GM12878 (cell line): ENCODE results near the gene SIDT2. TPM values are rescaled to one million over a fixed set of nuclear protein-coding genes. Genes with fewer than 3 reads are reported as not detected.
A peak's percentile ranks its signal among the peaks of the same experiment; 100 is the strongest.

ENCODE experiments used
- ATAC-seq: fragments of 200-7000 bp; cut with Tn5 transposase; 3 replicates; pipeline ENCODE4 v1.9.1; 2020; ENCODE audit warnings: mild to moderate bottlenecking, moderate library complexity
- BruUV-seq: library from RNA; stranded (reverse); fragments of 400-500 nt; replicated peaks from 2 replicates; lab custom pipeline; 2021; lab: Mats Ljungman, UMichigan
- CTCF ChIA-PET: fragments of 300-600 bp; sonication (Branson Sonifier 250); formaldehyde crosslinking; extraction: SDS; loops from one replicate; lab custom pipeline; 2021; ENCODE audit warnings: inconsistent platforms; lab: Yijun Ruan, JAX
- POLR2A ChIA-PET: fragments of 350-600 bp; formaldehyde crosslinking; extraction: SDS; loops from one replicate; lab custom pipeline; 2021; ENCODE audit warnings: inconsistent platforms; lab: Charles Lee
- RAD21 ChIA-PET: fragments of 300-600 bp; sonication (Branson Sonifier 250); formaldehyde crosslinking; loops from one replicate; lab custom pipeline; 2023; ENCODE audit warnings: antibody characterized with exemption; ENCODE audit not compliant: unreplicated experiment; lab: Charles Lee
- SMC1A ChIA-PET: fragments of 300-600 bp; sonication (Branson Sonifier 250); formaldehyde crosslinking; loops from one replicate; lab custom pipeline; 2023; ENCODE audit not compliant: unreplicated experiment, uncharacterized antibody; lab: Charles Lee
- DNase-seq: peaks from one replicate; pipeline ENCODE4 v3.0.0-alpha.2; 2011; ENCODE audit warnings: low read depth, low spot score
- FAIRE-seq: peaks from 3 replicates; lab custom pipeline; 2011; peaks lifted over from hg19 to GRCh38; lab: Jason Lieb, UNC
- H2AFZ ChIP-seq: 2 replicates; pipeline ENCODE4 v1.6.0; 2011; ENCODE audit warnings: low read depth, low read length, control low read depth; ENCODE audit not compliant: control insufficient read depth
- H3K27ac ChIP-seq: 2 replicates; pipeline ENCODE4 v1.5.1; 2011; ENCODE audit warnings: control low read depth; ENCODE audit not compliant: control insufficient read depth, insufficient read depth
- H3K27me3 ChIP-seq, 2 experiments: replicated peaks in 1 of 2; 2 replicates each; pipeline versions ENCODE4 v1.6.0 to v1.6.1; 2011; ENCODE audit warnings: low read length in 1 of 2; ENCODE audit not compliant: control insufficient read depth in 2 of 2, insufficient read depth in 2 of 2
- H3K36me3 ChIP-seq, 2 experiments: 2 replicates each; pipeline ENCODE4 v1.5.1; 2011; ENCODE audit warnings: low read length in 1 of 2; ENCODE audit not compliant: control insufficient read depth in 2 of 2, insufficient read depth in 2 of 2
- H3K4me1 ChIP-seq: 2 replicates; pipeline ENCODE4 v1.6.1; 2011; ENCODE audit warnings: mild to moderate bottlenecking, low read length, moderate library complexity, mixed read lengths; ENCODE audit not compliant: control insufficient read depth, insufficient read depth
- H3K4me2 ChIP-seq: 2 replicates; pipeline ENCODE4 v1.6.0; 2011; ENCODE audit warnings: control low read depth; ENCODE audit not compliant: control insufficient read depth, insufficient read depth
- H3K4me3 ChIP-seq: fragments of 200-600 bp; sonication (generic); 2 replicates; pipeline ENCODE4 v1.5.1; 2016
- H3K79me2 ChIP-seq: 2 replicates; pipeline ENCODE4 v1.6.0; 2011; ENCODE audit warnings: low read length; ENCODE audit not compliant: control insufficient read depth, insufficient read depth
- H3K9ac ChIP-seq: 2 replicates; pipeline ENCODE4 v1.8.0; 2011; ENCODE audit warnings: low read length, control low read depth, mixed read lengths; ENCODE audit not compliant: control insufficient read depth, insufficient read depth
- H3K9me3 ChIP-seq: replicated peaks from 3 replicates; pipeline ENCODE4 v1.5.1; 2011; ENCODE audit warnings: mild to moderate bottlenecking, low read length; ENCODE audit not compliant: control insufficient read depth, insufficient read depth
- H4K20me1 ChIP-seq: 2 replicates; pipeline ENCODE4 v1.6.0; 2011; ENCODE audit not compliant: control insufficient read depth, insufficient read depth
- ASH2L ChIP-seq: fragments of 300-600, 200-600 bp; sonication (generic); IDR thresholded peaks from 2 replicates; pipeline ENCODE4 v1.6.1; 2017; ENCODE audit warnings: low read depth, mild to moderate bottlenecking, borderline replicate concordance
- BACH1 ChIP-seq: fragments of 450-650 bp; IDR thresholded peaks from 2 replicates; pipeline ENCODE4 v1.6.1; 2017; ENCODE audit warnings: mild to moderate bottlenecking, borderline replicate concordance
- DPF2 ChIP-seq: fragments of 450-650 bp; IDR thresholded peaks from 2 replicates; pipeline ENCODE4 v1.6.1; 2017; ENCODE audit warnings: mild to moderate bottlenecking
- IKZF2 ChIP-seq, 2 experiments: fragments of 450-650 bp; IDR thresholded peaks; 2 replicates each; pipeline ENCODE4 v1.6.1; 2017; ENCODE audit warnings: mild to moderate bottlenecking in 2 of 2, moderate library complexity in 2 of 2
- PML ChIP-seq: IDR thresholded peaks from 2 replicates; pipeline ENCODE4 v1.6.1; 2012; ENCODE audit warnings: low read length, inconsistent platforms
- SP1 ChIP-seq: IDR thresholded peaks from one replicate; pipeline ENCODE4 v1.6.1; 2011; ENCODE audit warnings: low read depth, low read length
- ZBED1 ChIP-seq: IDR thresholded peaks from 2 replicates; pipeline ENCODE4 v1.6.1; 2016; ENCODE audit warnings: borderline replicate concordance
- ZNF622 ChIP-seq: fragments of 450-650 bp; IDR thresholded peaks from 2 replicates; pipeline ENCODE4 v1.6.1; 2017; ENCODE audit warnings: mild to moderate bottlenecking, inconsistent platforms
- WGBS: methylation state at CpG from one replicate; pipeline ENCODE4 v1.1.6; 2016; ENCODE audit warnings: low lambda C conversion rate; ENCODE audit not compliant: insufficient replicate concordance, insufficient coverage; ENCODE audit errors: missing lambda C conversion rate; 5-methylcytosine and 5-hydroxymethylcytosine counted together
- in situ Hi-C: fragments of 300-500 bp; cut with MboI; formaldehyde crosslinking; loops from 9 replicates; pipeline ENCODE4 v1.14.3; 2018; ENCODE audit warnings: mixed read lengths
- intact Hi-C: fragments of 100-400 bp; cut with micrococcal nuclease; formaldehyde crosslinking; loops from one replicate; pipeline ENCODE4 v1.14.2; 2022; ENCODE audit not compliant: unreplicated experiment
- polyA plus RNA-seq, 11 experiments: library from polyadenylated mRNA; depleted of rRNA in 4 of 11; unstranded in 6 of 11; stranded (reverse) in 5 of 11; fragments of >200 nt; fragmentation: Nextera tagmentation in 4 of 11; fragmentation: Illumina TruSeq in 1 of 11; extraction: Ambion mirVana in 4 of 11; extraction: Trizol in 1 of 11; gene quantifications; 1 replicate in 1 of 11; 2 replicates in 10 of 11; pipeline versions ENCODE4 v1.2.1 to v1.2.3, GENCODE V29; 2011 to 2016; ENCODE audit warnings: inconsistent platforms in 2 of 11, missing spikeins in 2 of 11, low read depth in 1 of 11
- total RNA-seq, 4 experiments: library from RNA; depleted of rRNA in 3 of 4; stranded (reverse); fragments of >200 nt in 3 of 4; fragmentation: Illumina TruSeq in 1 of 4; extraction: Trizol in 1 of 4; gene quantifications; 2 replicates each; pipeline versions ENCODE4 v1.2.1 to v1.2.3, GENCODE V29; 2013 to 2021
- TF ChIP-seq, protein P1 (sequence below): fragments of 450-650 bp; IDR thresholded peaks from 2 replicates; pipeline ENCODE4 v1.6.1; 2017; ENCODE audit warnings: borderline replicate concordance
- TF ChIP-seq, protein P2 (sequence below): IDR thresholded peaks from 2 replicates; pipeline ENCODE4 v1.6.1; 2011; ENCODE audit warnings: low read depth, low read length, improper control_type of control experiment, borderline replicate concordance
- TF ChIP-seq, protein P3 (sequence below): IDR thresholded peaks from 2 replicates; pipeline ENCODE4 v1.6.1; 2012; ENCODE audit warnings: improper control_type of control experiment, low read depth, low read length; ENCODE audit not compliant: insufficient replicate concordance

The SIDT2 gene
- total and polyA plus RNA-seq, 10 of the 15 experiments (the other 5 are each of a cell fraction or from before 2014, with no cell fraction given): 4.9 to 23.9 (median 10.3) TPM

DNA sequence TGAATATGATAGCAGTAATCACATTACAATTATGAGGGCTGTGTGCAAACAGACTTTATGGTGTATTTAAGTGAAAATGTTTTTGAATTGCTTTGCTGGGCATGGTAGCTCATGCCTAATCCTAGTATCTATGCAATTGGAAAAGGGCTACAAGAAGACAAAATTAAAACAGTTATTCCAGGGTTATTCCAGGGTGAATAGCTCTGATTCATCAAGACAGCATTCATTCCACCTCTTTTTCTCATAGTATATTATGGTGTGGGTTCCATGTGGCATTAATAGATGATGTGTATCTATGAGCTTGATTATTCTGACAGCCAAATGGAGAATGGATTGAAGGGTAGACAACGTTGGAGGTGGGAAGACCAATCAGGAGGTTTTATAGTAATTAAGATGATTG, 12.1 kb upstream of the SIDT2 start (continued):
- TF ChIP-seq ZNF622: no peak

DNA sequence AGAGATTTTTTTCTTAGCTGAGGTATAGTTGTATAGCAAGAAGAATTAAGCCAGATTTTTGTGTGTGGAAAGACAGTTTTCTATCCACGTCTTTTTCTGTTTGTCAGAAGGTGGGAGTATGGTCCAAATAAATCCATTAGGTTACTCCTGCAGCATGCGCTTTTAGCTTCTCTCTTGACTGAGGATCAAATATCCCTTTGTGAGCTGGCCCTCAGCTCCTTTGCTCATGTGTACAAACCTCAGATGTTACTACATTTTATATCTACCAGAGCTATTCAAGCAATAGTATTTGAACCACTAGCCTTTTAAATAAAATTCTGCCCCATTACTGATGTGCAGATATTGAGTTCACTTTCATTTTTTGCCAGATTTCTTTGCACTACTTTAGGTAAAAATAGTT, 8.8 kb upstream of the SIDT2 start:
- TSS peak; percentile 16 for BruUV-seq
- H3K27me3 ChIP-seq: no peaks in the 10 kb centered on the region
- no peak overlapping the region for H3K4me3 ChIP-seq
- DNase-seq: no peak
- ChIA-PET RAD21 (interaction anchor here (1.0 kb wide), 1 partner anchor 10 kb away, joined by 3 read pairs; no protein-coding TSS in a partner anchor), POLR2A (interaction anchor here (1.0 kb wide), 1 partner anchor 9 kb away, joined by 3 read pairs; no protein-coding TSS in a partner anchor), SMC1A (interaction anchor here (1.1 to 2.3 kb wide), 4 partner anchors 8 to 24 kb away, joined by 4 to 15 read pairs (median 7); partner anchors contain the start of gene SIDT2), CTCF (interaction anchor here (1.0 to 5.1 kb wide), 3 partner anchors 12 to 56 kb away, joined by 3 to 44 read pairs (median 3); no protein-coding TSS in a partner anchor)
- ATAC-seq: no peak
- H3K9ac ChIP-seq: no peak overlapping the region
- FAIRE-seq: no peak
- in situ Hi-C loops: no loop called here
- H2AFZ ChIP-seq: no peak overlapping the region
- peaks cover 6 to 21% of the 10 kb centered on the region in 2 experiments for H3K36me3 ChIP-seq
- no peaks in the 10 kb centered on the region for H3K4me1 ChIP-seq
- no peaks in the 10 kb centered on the region for H4K20me1 ChIP-seq
- no peak overlapping the region for H3K4me2 ChIP-seq
- WGBS: 97% methylated on average over 2 of the region's 2 CpGs
- TF ChIP-seq DPF2 (no peak), ASH2L (no peak), SP1 (no peak), IKZF2 (IDR thresholded peaks at IDR 0.05) (no peak), BACH1 (no peak), PML (no peak), ZBED1 (no peak)
- TF ChIP-seq, protein P1, sequence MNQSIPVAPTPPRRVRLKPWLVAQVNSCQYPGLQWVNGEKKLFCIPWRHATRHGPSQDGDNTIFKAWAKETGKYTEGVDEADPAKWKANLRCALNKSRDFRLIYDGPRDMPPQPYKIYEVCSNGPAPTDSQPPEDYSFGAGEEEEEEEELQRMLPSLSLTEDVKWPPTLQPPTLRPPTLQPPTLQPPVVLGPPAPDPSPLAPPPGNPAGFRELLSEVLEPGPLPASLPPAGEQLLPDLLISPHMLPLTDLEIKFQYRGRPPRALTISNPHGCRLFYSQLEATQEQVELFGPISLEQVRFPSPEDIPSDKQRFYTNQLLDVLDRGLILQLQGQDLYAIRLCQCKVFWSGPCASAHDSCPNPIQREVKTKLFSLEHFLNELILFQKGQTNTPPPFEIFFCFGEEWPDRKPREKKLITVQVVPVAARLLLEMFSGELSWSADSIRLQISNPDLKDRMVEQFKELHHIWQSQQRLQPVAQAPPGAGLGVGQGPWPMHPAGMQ: no peak
- TF ChIP-seq, protein P2, sequence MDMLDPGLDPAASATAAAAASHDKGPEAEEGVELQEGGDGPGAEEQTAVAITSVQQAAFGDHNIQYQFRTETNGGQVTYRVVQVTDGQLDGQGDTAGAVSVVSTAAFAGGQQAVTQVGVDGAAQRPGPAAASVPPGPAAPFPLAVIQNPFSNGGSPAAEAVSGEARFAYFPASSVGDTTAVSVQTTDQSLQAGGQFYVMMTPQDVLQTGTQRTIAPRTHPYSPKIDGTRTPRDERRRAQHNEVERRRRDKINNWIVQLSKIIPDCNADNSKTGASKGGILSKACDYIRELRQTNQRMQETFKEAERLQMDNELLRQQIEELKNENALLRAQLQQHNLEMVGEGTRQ: no peak
- TF ChIP-seq, protein P3, sequence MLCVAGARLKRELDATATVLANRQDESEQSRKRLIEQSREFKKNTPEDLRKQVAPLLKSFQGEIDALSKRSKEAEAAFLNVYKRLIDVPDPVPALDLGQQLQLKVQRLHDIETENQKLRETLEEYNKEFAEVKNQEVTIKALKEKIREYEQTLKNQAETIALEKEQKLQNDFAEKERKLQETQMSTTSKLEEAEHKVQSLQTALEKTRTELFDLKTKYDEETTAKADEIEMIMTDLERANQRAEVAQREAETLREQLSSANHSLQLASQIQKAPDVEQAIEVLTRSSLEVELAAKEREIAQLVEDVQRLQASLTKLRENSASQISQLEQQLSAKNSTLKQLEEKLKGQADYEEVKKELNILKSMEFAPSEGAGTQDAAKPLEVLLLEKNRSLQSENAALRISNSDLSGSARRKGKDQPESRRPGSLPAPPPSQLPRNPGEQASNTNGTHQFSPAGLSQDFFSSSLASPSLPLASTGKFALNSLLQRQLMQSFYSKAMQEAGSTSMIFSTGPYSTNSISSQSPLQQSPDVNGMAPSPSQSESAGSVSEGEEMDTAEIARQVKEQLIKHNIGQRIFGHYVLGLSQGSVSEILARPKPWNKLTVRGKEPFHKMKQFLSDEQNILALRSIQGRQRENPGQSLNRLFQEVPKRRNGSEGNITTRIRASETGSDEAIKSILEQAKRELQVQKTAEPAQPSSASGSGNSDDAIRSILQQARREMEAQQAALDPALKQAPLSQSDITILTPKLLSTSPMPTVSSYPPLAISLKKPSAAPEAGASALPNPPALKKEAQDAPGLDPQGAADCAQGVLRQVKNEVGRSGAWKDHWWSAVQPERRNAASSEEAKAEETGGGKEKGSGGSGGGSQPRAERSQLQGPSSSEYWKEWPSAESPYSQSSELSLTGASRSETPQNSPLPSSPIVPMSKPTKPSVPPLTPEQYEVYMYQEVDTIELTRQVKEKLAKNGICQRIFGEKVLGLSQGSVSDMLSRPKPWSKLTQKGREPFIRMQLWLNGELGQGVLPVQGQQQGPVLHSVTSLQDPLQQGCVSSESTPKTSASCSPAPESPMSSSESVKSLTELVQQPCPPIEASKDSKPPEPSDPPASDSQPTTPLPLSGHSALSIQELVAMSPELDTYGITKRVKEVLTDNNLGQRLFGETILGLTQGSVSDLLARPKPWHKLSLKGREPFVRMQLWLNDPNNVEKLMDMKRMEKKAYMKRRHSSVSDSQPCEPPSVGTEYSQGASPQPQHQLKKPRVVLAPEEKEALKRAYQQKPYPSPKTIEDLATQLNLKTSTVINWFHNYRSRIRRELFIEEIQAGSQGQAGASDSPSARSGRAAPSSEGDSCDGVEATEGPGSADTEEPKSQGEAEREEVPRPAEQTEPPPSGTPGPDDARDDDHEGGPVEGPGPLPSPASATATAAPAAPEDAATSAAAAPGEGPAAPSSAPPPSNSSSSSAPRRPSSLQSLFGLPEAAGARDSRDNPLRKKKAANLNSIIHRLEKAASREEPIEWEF: no peak
- H3K27ac ChIP-seq: no peak overlapping the region
- no peaks in the 10 kb centered on the region for H3K9me3 ChIP-seq
- intact Hi-C loops: no loop called here
- H3K79me2 ChIP-seq: no peaks in the 10 kb centered on the region
